K562 (cell line): Measurements from ENCODE around the gene NECAB2. TPM values are rescaled to one million over a fixed set of nuclear protein-coding genes. Genes with fewer than 3 reads are reported as not detected.

Experiments used
- AFF1 ChIP-seq, 2 experiments: fragments of 450-650 bp; IDR thresholded peaks; 2 replicates each; pipeline ENCODE4 v1.6.1; 2018; ENCODE audit warnings: mild to moderate bottlenecking in 2 of 2, low read depth in 1 of 2; ENCODE audit not compliant: partially characterized antibody in 2 of 2
- CBX2 ChIP-seq: fragments of 200-600 bp; sonication (generic); IDR thresholded peaks from one replicate; pipeline ENCODE4 v1.6.1; 2012; ENCODE audit warnings: mild to moderate bottlenecking, low read length, inconsistent platforms; ENCODE audit not compliant: insufficient read depth, poor library complexity, severe bottlenecking
- CHD1 ChIP-seq: fragments of 200-600 bp; sonication (generic); IDR thresholded peaks from one replicate; pipeline ENCODE4 v1.6.1; 2012; ENCODE audit warnings: mild to moderate bottlenecking, moderate library complexity, low read length, inconsistent platforms
- FOXA1 ChIP-seq: fragments of 450-650 bp; IDR thresholded peaks from 2 replicates; pipeline ENCODE4 v1.6.1; 2016; ENCODE audit warnings: mild to moderate bottlenecking, borderline replicate concordance
- FOXM1 ChIP-seq, 2 experiments: fragments of 450-650 bp in 1 of 2; sonication (generic) in 1 of 2; formaldehyde crosslinking in 1 of 2; IDR thresholded peaks; 2 replicates each; pipeline versions ENCODE4 v1.6.1 to v1.9.0; 2017 to 2022; ENCODE audit warnings: low read depth in 2 of 2, mild to moderate bottlenecking in 2 of 2, missing genetic modification reagents in 1 of 2, moderate library complexity in 1 of 2
- KAT7 ChIP-seq: sonication (generic); formaldehyde crosslinking; IDR thresholded peaks from 2 replicates; pipeline ENCODE4 v1.8.0; 2022; ENCODE audit warnings: missing genetic modification reagents, mild to moderate bottlenecking, borderline replicate concordance
- NCOA1 ChIP-seq: fragments of 450-650 bp; IDR thresholded peaks from 2 replicates; pipeline ENCODE4 v1.6.1; 2016; ENCODE audit warnings: low read depth
- SAP30 ChIP-seq: fragments of 200-600 bp; sonication (generic); IDR thresholded peaks from 2 replicates; pipeline ENCODE4 v1.6.1; 2012; ENCODE audit warnings: borderline replicate concordance, low read depth, mild to moderate bottlenecking, moderate library complexity, low read length, control low read depth, inconsistent platforms; ENCODE audit not compliant: insufficient read depth, poor library complexity, severe bottlenecking
- SRSF7 ChIP-seq: fragments of 200-400 bp; formaldehyde crosslinking; optimal IDR thresholded peaks from 2 replicates; pipeline ENCODE3; 2017; ENCODE audit warnings: mild to moderate bottlenecking, low read depth, low read length
- TCF7 ChIP-seq: sonication (generic); IDR thresholded peaks from 2 replicates; pipeline ENCODE4 v1.6.1; 2016; ENCODE audit warnings: antibody characterized with exemption, borderline replicate concordance
- TFAP4 ChIP-seq: sonication (generic); formaldehyde crosslinking; IDR thresholded peaks from 2 replicates; pipeline ENCODE4 v1.8.0; 2022; ENCODE audit warnings: missing genetic modification reagents, mild to moderate bottlenecking, moderate library complexity, borderline replicate concordance
- THRB ChIP-seq: fragments of 450-650 bp; formaldehyde crosslinking; conservative IDR thresholded peaks from 2 replicates; pipeline ENCODE4 v1.4.0; 2022; ENCODE audit warnings: mild to moderate bottlenecking, missing genetic modification characterization
- YY1 ChIP-seq, 3 experiments: IDR thresholded peaks; 2 replicates each; pipeline ENCODE4 v1.6.1; 2011; ENCODE audit warnings: low read length in 2 of 3, mild to moderate bottlenecking in 2 of 3, moderate library complexity in 2 of 3, borderline replicate concordance in 1 of 3, control low read depth in 1 of 3, low read depth in 1 of 3; ENCODE audit not compliant: insufficient read depth in 3 of 3, insufficient replicate concordance in 2 of 3, control insufficient read depth in 1 of 3, insufficient read length in 1 of 3; ENCODE audit errors: extremely low read depth in 1 of 3
- ZBTB17 ChIP-seq: fragments of 450-650 bp; formaldehyde crosslinking; IDR thresholded peaks from 2 replicates; pipeline ENCODE4 v1.4.0; 2020; ENCODE audit warnings: mild to moderate bottlenecking
- ZKSCAN8 ChIP-seq: fragments of 200-800 bp; sonication (Bioruptor generic); IDR thresholded peaks from 2 replicates; pipeline ENCODE4 v1.6.1; 2016; ENCODE audit warnings: missing genetic modification characterization, missing compliant biosample characterization
- ZNF263 ChIP-seq: sonication (generic); formaldehyde crosslinking; IDR thresholded peaks from 2 replicates; pipeline ENCODE4 v1.8.0; 2022; ENCODE audit warnings: mild to moderate bottlenecking, missing genetic modification reagents, borderline replicate concordance
- ZNF780A ChIP-seq: fragments of 250-450 bp; sonication (Bioruptor Pico); IDR thresholded peaks from 2 replicates; pipeline ENCODE4 v1.5.0; 2021; ENCODE audit warnings: mild to moderate bottlenecking
- polyA plus RNA-seq, 8 experiments: library from polyadenylated mRNA; depleted of rRNA in 4 of 8; stranded (reverse) in 5 of 8; unstranded in 3 of 8; fragments of >200 nt; fragmentation: Nextera tagmentation in 2 of 8; fragmentation: Illumina TruSeq in 1 of 8; extraction: Ambion mirVana in 2 of 8; extraction: Trizol in 1 of 8; gene quantifications; 2 replicates each; pipeline versions ENCODE4 v1.2.1 to v1.2.3, GENCODE V29; 2011 to 2014; ENCODE audit warnings: inconsistent platforms in 1 of 8, missing spikeins in 1 of 8
- total RNA-seq, 7 experiments: library from RNA; depleted of rRNA in 6 of 7; stranded (reverse); fragments of >200 nt in 6 of 7; fragmentation: Illumina TruSeq in 2 of 7; extraction: Trizol in 2 of 7; gene quantifications; 2 replicates each; pipeline versions ENCODE4 v1.2.1 to v1.2.3, GENCODE V29; 2011 to 2021; ENCODE audit warnings: low replicate concordance in 1 of 7

NECAB2 gene
- total and polyA plus RNA-seq, 9 of the 15 experiments (the other 6 are each of a cell fraction or from before 2014, with no cell fraction given) = 0.03 to 0.28 TPM; not detected in 7

GRCh38 chr16:83952940-83953795 is 14.9 kb upstream of the NECAB2 start, which contains the start of gene OSGIN1 (continued):
- TF ChIP-seq AFF1 (IDR thresholded peaks at IDR 0.05; ENCODE audit: low read depth in 1 of 2, partially characterized antibody in 2 of 2) (peak in 1 of 2 experiments; percentile 38), FOXA1 (no peak), ZKSCAN8 (no peak), TFAP4 (CRISPR knock-in tag) (peak; percentile 98), YY1 (IDR thresholded peaks at IDR 0.05; ENCODE audit: borderline replicate concordance in 1 of 3, control insufficient read depth in 1 of 3, extremely low read depth in 1 of 3, insufficient read depth in 3 of 3, insufficient read length in 1 of 3, insufficient replicate concordance in 2 of 3, low read depth in 1 of 3, low read length in 2 of 3) (peak in 1 of 3 experiments; percentile 40), NCOA1 (peak; percentile 38; the same call in 1 of the 2 replicates), ZNF263 (CRISPR knock-in tag) (peak; percentile 40; the same call in 1 of the 2 replicates), SAP30 (peak; percentile 77), SRSF7 (no peak), ZNF780A (CRISPR knock-in tag) (no peak), FOXM1 (IDR thresholded peaks at IDR 0.05; ENCODE audit: low read depth) (peak; percentile 72), FOXM1 (CRISPR knock-in tag; IDR thresholded peaks at IDR 0.05; ENCODE audit: low read depth) (0 out of 2 replicates have a peak, but pooled peaks have one; percentile 69), CBX2 (no peak), ZBTB17 (CRISPR knock-in tag) (no peak), THRB (CRISPR knock-in tag) (peak; percentile 59; the same call in 1 of the 2 replicates), TCF7 (no peak), KAT7 (CRISPR knock-in tag) (no peak), CHD1 (no peak)
